Transverse colon (tissue), 4 donors: ENCODE measurements around the gene HMCN2. TPM values are rescaled to one million over a fixed set of nuclear protein-coding genes. Genes with fewer than 3 reads are reported as not detected.

ENCODE experiments used
- DNase-seq: peaks from one replicate; pipeline ENCODE4 v3.0.0-alpha.2; 2019
- H3K27ac ChIP-seq, 4 donors: fragments of 200-600 bp; sonication (generic); 2 replicates each; pipeline ENCODE4 v1.5.1; 2016 to 2018; ENCODE audit warnings: inconsistent platforms in 4 of 4
- H3K27me3 ChIP-seq: fragments of 200-600 bp; sonication (generic); 2 replicates; pipeline ENCODE4 v1.5.1; 2017; ENCODE audit warnings: inconsistent platforms
- H3K36me3 ChIP-seq, 4 donors: fragments of 200-600 bp; sonication (generic); 2 replicates each; pipeline ENCODE4 v1.5.1; 2017 to 2019; ENCODE audit warnings: inconsistent platforms in 4 of 4
- H3K4me1 ChIP-seq, 4 donors: fragments of 200-600 bp; sonication (generic); 2 replicates each; pipeline ENCODE4 v1.5.1; 2017 to 2020; ENCODE audit warnings: inconsistent platforms in 4 of 4
- H3K4me3 ChIP-seq, 4 donors: fragments of 200-600 bp; sonication (generic); 1 replicate in 1 of 4; 2 replicates in 3 of 4; pipeline versions ENCODE4 v1.5.1 to v1.6.1; 2017 to 2019; ENCODE audit warnings: inconsistent platforms in 4 of 4
- H3K9me3 ChIP-seq, 2 donors: fragments of 200-600 bp; sonication (generic); 2 replicates each; pipeline ENCODE4 v1.5.1; 2017 to 2019; ENCODE audit warnings: inconsistent platforms in 2 of 2
- CTCF ChIP-seq, 5 experiments: fragments of 200-600 bp in 3 of 5; fragments of 450-650 bp in 2 of 5; sonication (generic) in 3 of 5; IDR thresholded peaks; 1 replicate in 2 of 5; 2 replicates in 3 of 5; pipeline ENCODE4 v1.5.1; 2016 to 2017; ENCODE audit warnings: antibody characterized with exemption in 5 of 5, inconsistent platforms in 3 of 5, mild to moderate bottlenecking in 2 of 5, moderate library complexity in 1 of 5
- EP300 ChIP-seq: sonication (generic); formaldehyde crosslinking; IDR thresholded peaks from one replicate; pipeline ENCODE4 v1.6.1; 2017; ENCODE audit warnings: antibody characterized with exemption, low read depth
- POLR2A ChIP-seq: fragments of 450-650 bp; IDR thresholded peaks from one replicate; pipeline ENCODE4 v1.6.1; 2016; ENCODE audit warnings: antibody characterized with exemption, mild to moderate bottlenecking, moderate library complexity
- POLR2AphosphoS5 ChIP-seq, 3 donors: sonication (generic); formaldehyde crosslinking; IDR thresholded peaks; one replicate each; pipeline ENCODE4 v1.6.1; 2016; ENCODE audit warnings: antibody characterized with exemption in 3 of 3
- WGBS, 2 donors: methylation state at CpG; one replicate each; pipeline ENCODE4 v1.1.5; 2018; ENCODE audit warnings: low coverage in 1 of 2; 5-methylcytosine and 5-hydroxymethylcytosine counted together
- in situ Hi-C, 4 donors: fragments of 200-750 bp; cut with MboI; loops; one replicate each; pipeline versions ENCODE4 v1.15.0 to v1.15.1; 2017; ENCODE audit warnings: low sequenced_read_pairs in 3 of 4, low pct_ligation_motif_present in 1 of 4, low pct_unique_long_range_greater_than_20kb in 1 of 4
- intact Hi-C: fragments of 100-400 bp; cut with DNase I; formaldehyde crosslinking; loops from one replicate; pipeline ENCODE4 v1.15.1; 2023; ENCODE audit warnings: low total_unique reads
- total RNA-seq, 4 donors: library from RNA; depleted of rRNA; stranded (reverse); fragments of >200 nt; gene quantifications; one replicate each; pipeline ENCODE4 v1.1.0, GENCODE V29; 2016

HMCN2 gene
- total RNA-seq, 4 donors from 2014 or later: 7.8 to 40.0 (median 15.2) TPM

- H3K9me3 ChIP-seq: no peaks in the 10 kb centered on the region
- intact Hi-C loops: loop anchor here (5.0 kb wide), 1 partner anchor 242 kb away; no protein-coding TSS in a partner anchor
Observed at GRCh38 chr9:130349398-130349797, 83.8 kb downstream of the HMCN2 start.

GRCh38 chr9:130351343-130351742 lies 85.8 kb downstream of the HMCN2 start:
- in situ Hi-C loops: no loop called here
- intact Hi-C loops: loop anchor here (2.0 kb wide), 1 partner anchor 71 kb away; no protein-coding TSS in a partner anchor
- Histone ChIP-seq H3K36me3 (no peaks in the 10 kb centered on the region), H3K9me3 (no peaks in the 10 kb centered on the region), H3K4me1 (peaks cover 0 to 8% (median 3%) of the 10 kb centered on the region in 4 donors), H3K27me3 (no peaks in the 10 kb centered on the region), H3K27ac (peak overlapping the region in 3 of 4 donors; percentile 43 to 70 (median 51)), H3K4me3 (no peak overlapping the region)
- WGBS, 2 donors: 71 to 94% methylated on average over 5 to 14 of the region's 14 CpGs
- TF ChIP-seq CTCF (IDR thresholded peaks at IDR 0.05) (no peak), POLR2A (no peak), POLR2AphosphoS5 (IDR thresholded peaks at IDR 0.05) (no peak), EP300 (no peak)
- DNase-seq: no peak

More at GRCh38 chr9:130349398-130349797, 83.8 kb downstream of the HMCN2 start:
- WGBS, 2 donors: 80% methylated on average over 10 of the region's 11 CpGs; no CpG with 5 or more reads in 1 of the 2 donors
- DNase-seq: no peak
- no peaks in the 10 kb centered on the region for H3K27me3 ChIP-seq
- H3K27ac ChIP-seq: no peak overlapping the region
- TF ChIP-seq CTCF (IDR thresholded peaks at IDR 0.05): no peak
- TF ChIP-seq POLR2A: no peak
- TF ChIP-seq EP300: no peak
- no peak for TF ChIP-seq POLR2AphosphoS5 (IDR thresholded peaks at IDR 0.05)
- in situ Hi-C loops: loop anchor here in 1 of 4 donors (25.0 kb wide), 1 partner anchor 237 kb away; no protein-coding TSS in a partner anchor
- H3K4me1 ChIP-seq: peaks cover 0 to 8% (median 3%) of the 10 kb centered on the region in 4 donors
- H3K36me3 ChIP-seq: no peaks in the 10 kb centered on the region
- H3K4me3 ChIP-seq: no peak overlapping the region

- no peaks in the 10 kb centered on the region for H3K9me3 ChIP-seq
- peak overlapping the region; percentile 21 to 70 (median 47) for H3K27ac ChIP-seq
- TF ChIP-seq CTCF (IDR thresholded peaks at IDR 0.05) (no peak), POLR2AphosphoS5 (IDR thresholded peaks at IDR 0.05) (peak in 1 of 3 donors; percentile 5)
- in situ Hi-C loops (no loop called here), intact Hi-C loops (no loop called here)
- H3K27me3 ChIP-seq: no peaks in the 10 kb centered on the region
- no peak overlapping the region for H3K4me3 ChIP-seq
- 32 to 57% methylated on average over 7 to 10 of the region's 10 CpGs for WGBS, 2 donors
- H3K36me3 ChIP-seq: no peaks in the 10 kb centered on the region
- DNase-seq: peak; percentile 49
- peaks cover 0 to 8% (median 3%) of the 10 kb centered on the region in 4 donors for H3K4me1 ChIP-seq
Observed at GRCh38 chr9:130352081-130352480, 86.5 kb downstream of the HMCN2 start.

- no peak for DNase-seq
- TF ChIP-seq POLR2AphosphoS5 (IDR thresholded peaks at IDR 0.05) (no peak), CTCF (IDR thresholded peaks at IDR 0.05) (no peak), POLR2A (no peak), EP300 (no peak)
- H3K4me1 ChIP-seq: peaks cover 0 to 8% (median 3%) of the 10 kb centered on the region in 4 donors
- WGBS, 2 donors: 64 to 89% methylated on average over 3 to 14 of the region's 17 CpGs
- peak overlapping the region; percentile 21 to 70 (median 47) for H3K27ac ChIP-seq
- in situ Hi-C loops: no loop called here
- no peak overlapping the region for H3K4me3 ChIP-seq
- intact Hi-C loops: no loop called here
- H3K27me3 ChIP-seq: no peaks in the 10 kb centered on the region
- H3K36me3 ChIP-seq: no peaks in the 10 kb centered on the region
- H3K9me3 ChIP-seq: no peaks in the 10 kb centered on the region
Observed at GRCh38 chr9:130352586-130353285, 87.2 kb downstream of the HMCN2 start.
